Panc1 (cell line): Measurements from ENCODE around the gene PRLHR.

Experiments used
- CTCF ChIP-seq: fragments of 450-650 bp; IDR thresholded peaks from 2 replicates; pipeline ENCODE4 v1.5.1; 2017; ENCODE audit warnings: mild to moderate bottlenecking
- POLR2AphosphoS5 ChIP-seq: IDR thresholded peaks from 2 replicates; pipeline ENCODE4 v1.6.1; 2012; ENCODE audit warnings: mild to moderate bottlenecking, low read depth, low read length, moderate library complexity
- REST ChIP-seq, 2 experiments: IDR thresholded peaks; 2 replicates each; pipeline ENCODE4 v1.6.1; 2011 to 2012; ENCODE audit warnings: low read depth in 2 of 2, control low read depth in 1 of 2, low read length in 1 of 2, mild to moderate bottlenecking in 1 of 2, moderate library complexity in 1 of 2; ENCODE audit not compliant: insufficient read depth in 1 of 2
- SIN3A ChIP-seq: IDR thresholded peaks from 2 replicates; pipeline ENCODE4 v1.6.1; 2012; ENCODE audit warnings: low read depth, mild to moderate bottlenecking, low read length, moderate library complexity, borderline replicate concordance; ENCODE audit not compliant: insufficient read depth

DNA sequence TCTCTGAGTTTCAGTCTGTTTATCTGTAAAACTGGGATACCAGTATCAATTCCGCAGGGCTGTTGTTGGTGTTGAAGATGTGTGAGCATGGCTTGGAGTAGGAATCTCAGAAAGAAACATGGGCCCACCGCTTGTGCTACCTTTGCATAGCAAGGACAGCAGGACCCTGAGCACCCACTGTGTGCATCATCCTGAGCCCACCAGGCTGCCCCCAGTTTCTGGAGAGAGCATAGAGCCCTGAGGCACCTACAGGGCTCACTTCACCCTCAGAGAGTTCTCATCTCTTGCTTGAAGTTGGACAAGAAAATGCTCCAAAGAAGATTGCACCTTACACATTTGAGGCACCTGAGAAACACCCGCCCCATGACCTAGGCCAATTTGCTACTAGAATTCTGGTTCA lies 12.9 kb downstream of the PRLHR start:
- TF ChIP-seq CTCF (no peak), POLR2AphosphoS5 (no peak), REST (IDR thresholded peaks at IDR 0.05; ENCODE audit: insufficient read depth in 1 of 2, low read depth in 2 of 2, low read length in 1 of 2) (no peak), SIN3A (no peak)
